ENCODE data around the gene ASIC4.

DNA sequence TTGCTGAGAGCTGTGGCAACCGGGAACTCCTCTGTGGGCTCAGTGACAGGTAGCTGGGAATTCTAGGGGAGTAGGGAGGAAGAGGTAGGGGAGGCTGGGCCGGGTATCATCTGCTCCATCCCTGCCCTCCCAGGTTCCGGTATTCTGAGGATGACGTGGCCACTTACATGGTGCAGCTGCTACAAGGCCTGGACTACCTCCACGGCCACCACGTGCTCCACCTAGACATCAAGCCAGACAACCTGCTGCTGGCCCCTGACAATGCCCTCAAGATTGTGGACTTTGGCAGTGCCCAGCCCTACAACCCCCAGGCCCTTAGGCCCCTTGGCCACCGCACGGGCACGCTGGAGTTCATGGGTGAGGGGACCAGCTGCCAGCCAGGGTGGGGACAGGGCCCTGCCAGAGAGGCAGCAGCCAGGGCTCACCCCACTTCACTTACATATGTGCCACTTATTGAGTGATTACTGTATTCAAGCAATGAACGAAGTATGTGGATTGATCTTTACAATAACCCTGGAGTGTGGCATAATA lies 23.6 kb upstream of the ASIC4 start:
- TF ChIP-seq, protein P1, sequence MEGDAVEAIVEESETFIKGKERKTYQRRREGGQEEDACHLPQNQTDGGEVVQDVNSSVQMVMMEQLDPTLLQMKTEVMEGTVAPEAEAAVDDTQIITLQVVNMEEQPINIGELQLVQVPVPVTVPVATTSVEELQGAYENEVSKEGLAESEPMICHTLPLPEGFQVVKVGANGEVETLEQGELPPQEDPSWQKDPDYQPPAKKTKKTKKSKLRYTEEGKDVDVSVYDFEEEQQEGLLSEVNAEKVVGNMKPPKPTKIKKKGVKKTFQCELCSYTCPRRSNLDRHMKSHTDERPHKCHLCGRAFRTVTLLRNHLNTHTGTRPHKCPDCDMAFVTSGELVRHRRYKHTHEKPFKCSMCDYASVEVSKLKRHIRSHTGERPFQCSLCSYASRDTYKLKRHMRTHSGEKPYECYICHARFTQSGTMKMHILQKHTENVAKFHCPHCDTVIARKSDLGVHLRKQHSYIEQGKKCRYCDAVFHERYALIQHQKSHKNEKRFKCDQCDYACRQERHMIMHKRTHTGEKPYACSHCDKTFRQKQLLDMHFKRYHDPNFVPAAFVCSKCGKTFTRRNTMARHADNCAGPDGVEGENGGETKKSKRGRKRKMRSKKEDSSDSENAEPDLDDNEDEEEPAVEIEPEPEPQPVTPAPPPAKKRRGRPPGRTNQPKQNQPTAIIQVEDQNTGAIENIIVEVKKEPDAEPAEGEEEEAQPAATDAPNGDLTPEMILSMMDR (conservative IDR thresholded peaks at IDR 0.05; ENCODE audit: low read depth, low read length) = no peak
- TF ChIP-seq EZH2 (IDR thresholded peaks at IDR 0.05; ENCODE audit: borderline replicate concordance, low read depth, low read length, poor library complexity, severe bottlenecking) = no peak

Data from A673 (cell line).